HG03575 (cell line): Measurements from ENCODE around the gene STEAP1.

Experiments used
- ATAC-seq: cut with Tn5 transposase; IDR thresholded peaks from one replicate; pipeline ENCODE4 v1.9.1; 2021; ENCODE audit not compliant: unreplicated experiment, insufficient number of reproducible peaks, low FRiP score; ENCODE audit errors: extremely low read depth

Gene STEAP1

GRCh38 chr7:90207956-90208355 is 53.7 kb downstream of the STEAP1 start:
- no peak for ATAC-seq

GRCh38 chr7:90209776-90210175 is 55.5 kb downstream of the STEAP1 start:
- ATAC-seq: no peak

GRCh38 chr7:90210475-90210874 is 56.2 kb downstream of the STEAP1 start:
- no peak for ATAC-seq

- no peak for ATAC-seq
Observed at GRCh38 chr7:90210981-90211380, 56.7 kb downstream of the STEAP1 start.

DNA sequence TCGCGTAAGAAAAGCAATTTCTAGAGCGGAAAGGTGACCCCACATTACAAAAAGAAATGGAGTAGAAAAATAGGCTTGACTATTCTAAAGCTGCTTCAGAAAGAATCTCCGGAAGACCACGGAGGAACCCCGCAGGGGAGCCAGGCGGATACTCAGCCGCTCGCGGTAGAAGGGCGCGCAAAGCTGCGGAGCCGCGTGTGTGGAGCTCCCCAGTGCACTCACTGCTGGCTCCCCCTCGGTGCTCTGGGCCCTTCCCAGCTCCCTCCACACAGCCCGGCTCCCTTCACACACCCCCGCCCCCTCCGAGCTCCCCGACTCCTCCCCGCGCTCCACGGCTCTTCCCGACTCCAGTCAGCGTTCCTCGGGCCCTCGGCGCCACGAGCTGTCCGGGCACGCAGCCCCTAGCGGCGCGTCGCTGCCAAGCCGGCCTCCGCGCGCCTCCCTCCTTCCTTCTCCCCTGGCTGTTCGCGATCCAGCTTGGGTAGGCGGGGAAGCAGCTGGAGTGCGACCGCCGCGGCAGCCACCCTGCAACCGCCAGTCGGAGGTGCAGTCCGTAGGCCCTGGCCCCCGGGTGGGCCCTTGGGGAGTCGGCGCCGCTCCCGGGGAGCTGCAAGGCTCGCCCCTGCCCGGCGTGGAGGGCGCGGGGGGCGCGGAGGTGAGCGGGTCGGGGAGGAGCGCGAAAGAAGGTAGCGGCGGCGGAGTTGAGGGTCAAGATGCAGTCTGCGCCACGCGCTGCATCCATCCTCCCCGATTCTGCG is 57.3 kb downstream of the STEAP1 start, which contains the start of gene STEAP2:
Gene STEAP2, plus strand, starts transcription at position 350 of the 758 bp plus-strand sequence. CDS start 13,343 bp downstream, outside the sequence.
- no peak for ATAC-seq

DNA sequence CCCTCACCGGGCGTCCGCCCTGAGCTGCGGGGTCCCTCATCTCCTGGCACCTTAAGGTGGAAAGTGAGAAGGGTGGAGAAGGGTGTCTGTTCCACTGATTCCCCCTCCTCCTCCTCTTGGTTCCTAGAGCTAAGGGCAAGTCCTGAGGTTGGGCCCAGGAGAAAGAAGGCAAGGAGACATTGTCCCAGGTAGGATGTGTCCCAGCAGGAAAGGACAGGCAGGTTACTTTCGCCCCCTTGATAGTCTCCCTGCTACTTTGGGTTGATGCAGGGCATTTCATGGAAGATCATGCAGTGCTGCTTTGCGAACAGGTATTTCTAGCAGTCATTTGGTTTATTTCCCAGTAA is 57.9 kb downstream of the STEAP1 start:
- no peak for ATAC-seq

DNA sequence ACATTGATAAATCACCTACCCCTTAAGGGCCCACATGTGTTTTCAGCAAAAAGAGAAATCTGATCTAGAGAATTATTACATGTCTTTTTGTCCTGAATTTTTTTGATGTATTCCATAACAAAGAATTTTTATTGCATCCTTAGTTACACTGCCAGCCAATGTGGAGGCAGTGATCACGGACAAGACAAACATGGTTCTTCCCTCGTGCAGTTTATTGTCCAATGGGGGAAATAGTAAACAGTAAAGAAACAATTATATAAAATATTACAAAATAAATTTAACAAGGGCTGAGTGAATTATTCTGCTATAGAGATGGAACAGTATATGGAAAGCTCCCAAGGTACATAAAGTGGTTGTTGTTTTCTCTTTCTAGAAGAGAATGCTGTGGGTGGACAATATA is 59.3 kb downstream of the STEAP1 start:
- ATAC-seq: no peak
